Limb (tissue), 2 donors: ENCODE results near the gene COL6A2.

Experiments used
- DNase-seq, 2 donors: peaks; one replicate each; pipeline ENCODE4 v3.0.0-alpha.2; 2016; ENCODE audit errors: extremely low spot score in 2 of 2

COL6A2 gene

DNA sequence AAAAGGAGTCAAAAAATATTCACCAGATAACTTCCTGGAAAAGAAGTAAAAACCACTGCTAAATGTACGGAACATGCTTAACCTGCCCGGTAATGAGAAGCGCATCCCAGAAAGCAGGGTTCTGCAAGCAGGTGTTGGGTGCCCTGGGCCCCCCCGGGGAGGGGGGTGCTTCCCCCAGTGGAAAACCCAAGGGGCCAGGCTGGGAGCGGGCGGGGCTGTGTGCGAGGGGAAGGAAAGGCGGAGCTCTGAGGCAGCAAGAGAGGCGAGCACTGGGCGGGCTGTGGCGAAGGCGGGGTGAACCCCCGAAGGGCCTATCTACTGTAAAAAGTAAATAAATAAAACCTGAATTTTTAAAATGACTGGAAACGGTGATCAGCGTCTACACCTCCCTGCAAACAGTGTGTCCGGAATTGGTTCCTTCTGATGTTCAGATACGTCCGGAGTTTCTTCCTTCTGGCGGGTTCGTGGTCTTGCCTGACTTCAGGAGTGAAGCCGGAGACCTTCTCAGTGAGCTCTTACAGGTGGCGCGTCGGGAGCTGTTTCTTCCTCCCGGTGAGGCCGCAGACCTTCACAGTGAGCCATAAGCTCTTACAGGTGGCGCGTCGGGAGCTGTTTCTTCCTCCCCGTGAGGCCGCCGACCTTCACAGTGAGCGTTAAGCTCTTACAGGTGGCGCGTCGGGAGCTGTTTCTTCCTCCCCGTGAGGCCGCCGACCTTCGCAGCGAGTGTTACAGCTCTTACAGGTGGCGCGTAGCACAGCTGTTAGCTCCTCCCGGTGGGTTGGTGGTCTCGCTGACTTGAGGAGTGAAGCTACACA lies 44.1 kb downstream of the COL6A2 start:
- DNase-seq: no peak

DNA sequence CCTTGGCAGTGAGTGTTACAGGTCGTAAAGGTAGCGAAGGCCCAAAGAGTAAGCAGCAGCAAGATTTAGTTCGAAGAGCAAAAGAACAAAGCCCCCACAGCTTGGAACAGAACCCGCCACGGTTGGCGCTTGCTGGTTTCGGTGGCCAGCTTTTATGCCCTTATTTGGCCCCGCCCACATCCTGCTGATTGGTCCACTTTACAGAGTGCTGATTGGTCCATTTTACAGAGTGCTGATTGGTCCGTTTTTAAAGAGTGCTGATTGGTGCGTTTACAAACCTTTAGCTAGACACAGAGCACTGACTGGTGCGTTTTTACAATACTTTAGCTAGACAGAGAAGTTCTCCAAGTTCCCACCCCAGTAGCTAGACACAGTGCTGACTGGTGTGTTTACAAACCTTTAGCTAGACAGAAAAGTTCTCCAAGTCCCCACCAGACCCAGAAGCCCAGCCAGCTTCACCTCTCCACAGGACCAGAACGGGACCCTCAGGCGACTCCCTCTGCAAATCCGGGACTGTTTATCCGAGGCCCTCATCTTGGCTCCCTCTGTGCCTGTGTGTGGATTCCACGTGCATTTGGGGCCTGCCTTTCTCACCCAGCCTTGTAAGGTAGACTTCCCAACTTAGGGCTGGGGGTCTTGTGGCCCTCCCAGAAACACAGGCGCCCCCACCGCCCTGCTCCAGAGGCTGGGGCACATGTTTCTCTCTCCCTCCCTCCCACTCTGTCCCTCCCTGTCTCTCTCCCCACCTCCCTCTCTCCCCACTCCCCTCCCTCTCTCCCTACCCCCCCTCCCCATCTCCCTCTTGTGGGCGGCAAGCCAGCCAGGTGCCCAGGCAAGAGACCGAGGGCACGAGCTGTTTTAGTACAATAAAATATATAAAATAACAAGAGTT lies 44.9 kb downstream of the COL6A2 start:
- DNase-seq: no peak

DNA sequence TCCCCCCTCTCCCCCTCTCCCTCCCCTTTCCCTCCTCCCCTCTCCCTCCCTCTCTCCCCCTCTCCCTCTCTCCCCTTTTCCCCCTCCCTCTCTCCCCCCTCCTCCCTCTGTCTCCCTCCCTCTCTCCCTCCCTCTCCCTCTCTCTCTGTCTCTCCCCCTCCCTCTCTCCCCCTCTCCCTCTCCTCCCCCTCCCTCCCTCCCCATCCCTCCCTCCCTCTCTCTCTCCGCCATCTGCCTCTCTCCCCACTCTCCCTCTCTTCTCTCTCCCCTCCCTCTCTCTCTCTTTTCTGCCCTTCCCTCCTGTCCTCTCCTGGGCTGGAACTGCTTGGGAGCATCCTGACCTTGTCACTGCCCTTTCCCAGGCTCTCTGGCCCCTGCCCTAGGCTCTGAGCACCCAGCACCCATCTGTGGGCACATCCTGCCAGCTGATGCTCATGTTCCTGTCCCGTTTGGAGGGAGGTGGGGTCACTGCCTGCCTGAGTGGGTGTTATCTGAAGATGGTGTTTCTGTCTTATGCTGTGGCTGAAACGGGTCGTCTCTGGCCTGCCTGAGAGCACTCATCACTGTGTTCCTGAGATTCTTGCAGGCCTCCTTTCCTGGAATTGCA lies 46.7 kb downstream of the COL6A2 start:
- no peak for DNase-seq

DNA sequence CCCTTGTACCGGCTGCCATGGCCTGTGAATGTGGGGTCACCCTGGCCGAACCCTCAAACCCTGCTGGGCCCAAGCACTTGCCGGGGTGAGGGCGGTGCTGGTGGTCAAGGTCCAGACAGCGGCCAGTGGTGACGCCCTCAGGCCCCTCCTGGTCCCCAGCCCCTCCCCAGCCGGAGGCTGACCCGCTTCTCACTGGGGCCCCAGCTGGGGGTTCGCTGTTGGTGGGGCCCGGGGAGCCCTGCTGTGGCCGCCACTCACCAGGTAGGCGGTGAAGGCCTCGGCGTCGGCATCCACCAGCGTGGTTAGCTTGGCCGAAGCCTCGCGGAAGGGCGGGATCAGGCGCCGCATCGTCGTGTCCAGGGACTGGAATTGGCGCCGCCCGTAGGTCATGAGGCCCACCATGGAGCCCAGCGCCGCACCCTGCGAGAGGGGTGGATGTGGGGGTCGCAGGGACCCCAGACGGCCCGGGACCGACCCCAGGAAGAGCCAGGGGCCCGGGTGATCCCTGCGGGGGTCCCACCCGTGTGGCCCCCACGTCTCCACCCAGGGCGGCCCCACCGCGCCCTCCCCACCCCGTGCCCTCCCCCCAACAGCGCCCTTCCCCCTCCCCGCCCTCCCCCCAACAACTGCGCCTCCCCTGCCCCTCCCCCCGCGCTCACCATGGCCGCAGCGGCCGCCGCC lies 47.4 kb downstream of the COL6A2 start:
- DNase-seq: peak in 1 of 2 donors; percentile 24

DNA sequence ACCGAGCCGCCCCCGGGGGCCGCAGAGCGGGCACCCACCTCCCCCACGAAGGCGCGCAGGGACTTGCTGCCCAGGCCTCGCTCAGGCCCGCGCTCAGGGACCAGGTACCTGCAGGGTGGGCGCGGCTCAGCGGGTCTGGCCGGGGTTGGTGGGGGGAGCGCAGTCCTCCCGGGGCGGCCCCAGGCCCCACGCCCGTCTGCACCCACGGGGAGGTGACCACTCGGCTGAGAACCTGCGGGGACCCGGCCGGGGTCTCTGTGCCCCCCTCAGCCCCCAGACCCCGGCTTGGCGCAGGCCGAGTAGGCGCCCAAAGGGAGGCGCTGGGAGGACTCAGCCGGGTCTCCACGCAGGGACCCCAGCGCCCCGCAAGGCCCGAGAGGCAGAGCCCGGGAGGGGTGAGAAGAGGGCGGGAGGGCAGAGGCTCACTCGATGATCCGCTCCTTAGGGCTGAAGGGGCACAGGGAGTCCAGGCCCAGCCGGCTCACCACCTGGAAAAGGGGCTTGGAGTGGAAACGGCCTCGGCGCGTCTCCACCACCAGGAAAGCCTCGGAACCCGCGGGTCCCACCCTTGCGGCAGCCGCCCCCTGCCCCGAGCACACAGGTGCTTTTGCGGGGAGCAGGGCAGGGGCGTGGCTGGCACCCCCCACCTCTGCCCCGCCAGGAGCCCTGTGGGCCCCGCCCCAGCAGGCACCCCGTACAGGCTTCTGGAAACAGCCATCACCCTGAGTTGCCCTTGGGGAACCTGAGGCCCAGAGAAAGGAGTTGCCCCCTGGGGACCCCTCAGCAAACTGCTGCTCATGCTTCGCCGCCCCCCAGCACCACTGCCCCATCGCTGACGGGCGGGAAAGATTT lies 48.2 kb downstream of the COL6A2 start:
- peak in 1 of 2 donors; percentile 27 for DNase-seq

DNA sequence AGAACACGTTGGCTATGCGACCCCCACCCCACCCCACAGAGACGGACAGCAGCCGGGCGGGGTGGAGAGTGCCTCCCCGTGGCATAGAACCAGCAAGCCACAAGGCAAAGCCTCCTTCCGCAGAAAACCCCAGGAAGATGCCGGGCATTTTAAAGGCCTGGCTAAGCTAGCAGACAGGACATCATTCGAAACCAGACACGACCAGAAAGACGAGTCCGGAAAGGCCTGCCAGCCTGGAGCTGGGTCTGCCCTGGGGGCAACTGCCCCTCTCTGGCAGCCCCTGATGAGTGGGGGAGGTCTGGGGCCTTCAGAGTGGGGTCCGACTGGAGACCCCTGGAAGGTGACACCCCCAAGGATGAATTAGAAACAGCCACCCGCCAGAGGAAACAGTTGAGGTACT lies 48.9 kb downstream of the COL6A2 start:
- peak in 1 of 2 donors; percentile 22 for DNase-seq

DNA sequence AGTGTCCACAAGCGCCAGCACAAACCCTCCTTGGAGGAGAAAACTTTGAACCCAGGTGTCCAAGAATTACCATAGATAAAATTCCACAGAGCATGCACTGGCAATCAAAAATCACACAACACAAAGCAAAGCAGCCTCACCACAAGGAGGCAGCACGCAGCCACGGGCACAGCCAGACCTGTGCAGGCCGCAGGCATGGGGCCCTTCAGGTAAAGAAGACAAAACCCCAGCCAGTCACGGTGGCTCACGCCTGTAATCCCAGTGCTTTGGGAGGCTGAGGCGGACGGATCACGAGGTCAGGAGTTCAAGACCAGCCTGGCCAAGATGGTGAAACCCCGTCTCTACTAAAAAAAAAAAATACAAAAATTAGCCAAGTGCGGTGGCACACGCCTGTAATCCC lies 49.5 kb downstream of the COL6A2 start:
- peak in 1 of 2 donors; percentile 26 for DNase-seq

DNA sequence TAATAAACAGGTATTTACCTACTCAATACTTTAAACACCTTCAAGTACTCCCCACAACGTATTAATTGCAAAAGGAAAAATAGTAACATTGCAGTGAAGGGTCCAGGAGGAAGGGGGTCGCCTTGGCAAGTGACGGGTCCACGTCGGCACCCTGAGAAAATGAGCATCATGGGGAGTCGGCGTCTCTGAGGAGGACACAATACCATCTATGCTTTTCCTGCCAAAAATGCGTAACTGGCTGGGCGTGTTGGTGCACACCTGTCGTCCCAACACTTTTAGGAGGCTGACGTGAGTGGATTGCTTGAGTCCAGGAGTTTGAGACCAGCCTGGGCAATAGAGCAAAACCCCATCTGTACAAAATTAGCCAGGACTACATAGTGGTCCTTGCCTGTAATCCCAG lies 50.2 kb downstream of the COL6A2 start:
- no peak for DNase-seq

DNA sequence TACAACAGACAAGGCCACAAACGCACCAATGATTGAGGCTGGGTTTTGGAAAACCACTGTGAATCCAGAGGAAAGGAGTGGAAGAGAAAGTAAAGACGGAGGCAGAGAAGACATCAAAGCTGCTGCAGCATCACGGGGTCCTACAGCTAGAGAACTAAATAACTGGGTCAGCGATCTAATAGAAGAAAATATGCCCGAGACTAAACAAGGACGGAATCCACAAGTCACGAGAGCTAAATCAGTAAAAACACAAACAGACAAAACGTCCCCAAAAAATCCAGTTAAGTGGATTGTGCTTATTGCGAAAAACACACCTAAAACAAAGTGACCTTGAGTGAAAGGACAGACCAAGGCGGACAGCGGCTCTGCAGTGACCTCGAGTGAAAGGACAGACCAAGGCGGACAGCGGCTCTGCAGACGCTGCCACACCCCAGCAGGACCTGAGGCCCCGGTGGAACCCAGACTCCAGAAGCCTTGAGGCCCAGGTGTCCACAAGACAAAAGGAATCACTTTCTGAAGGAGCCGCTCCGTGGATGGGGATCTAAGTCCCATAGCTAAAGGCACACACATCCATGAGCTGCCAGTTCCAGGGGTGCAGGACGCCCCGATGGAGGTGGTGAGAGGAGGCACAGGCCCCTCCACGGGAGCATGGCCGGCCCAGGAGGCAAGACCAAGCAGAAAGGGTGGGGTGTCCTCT lies 51.4 kb downstream of the COL6A2 start:
- DNase-seq: no peak

DNA sequence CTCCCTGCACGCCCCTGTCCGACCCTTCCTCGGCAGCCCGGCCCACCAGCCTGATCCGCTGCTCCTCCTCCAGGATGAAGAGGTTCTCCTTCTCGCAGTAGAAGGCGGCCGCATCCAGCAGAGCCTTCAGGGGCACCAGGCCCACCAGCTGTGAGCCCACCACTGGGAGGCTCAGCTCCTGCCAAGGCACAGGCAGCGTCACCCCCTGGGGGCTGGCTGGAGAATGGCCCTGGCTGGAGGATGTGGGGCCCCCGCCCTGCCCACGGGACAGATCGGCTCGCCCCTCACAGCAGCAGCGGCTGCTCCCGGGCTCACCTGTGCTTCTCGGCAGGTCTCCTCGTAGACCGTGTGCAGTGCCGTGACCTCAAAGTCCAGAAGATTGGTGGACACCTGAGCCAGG lies 52.2 kb downstream of the COL6A2 start:
- peak in 1 of 2 donors; percentile 26 for DNase-seq

DNA sequence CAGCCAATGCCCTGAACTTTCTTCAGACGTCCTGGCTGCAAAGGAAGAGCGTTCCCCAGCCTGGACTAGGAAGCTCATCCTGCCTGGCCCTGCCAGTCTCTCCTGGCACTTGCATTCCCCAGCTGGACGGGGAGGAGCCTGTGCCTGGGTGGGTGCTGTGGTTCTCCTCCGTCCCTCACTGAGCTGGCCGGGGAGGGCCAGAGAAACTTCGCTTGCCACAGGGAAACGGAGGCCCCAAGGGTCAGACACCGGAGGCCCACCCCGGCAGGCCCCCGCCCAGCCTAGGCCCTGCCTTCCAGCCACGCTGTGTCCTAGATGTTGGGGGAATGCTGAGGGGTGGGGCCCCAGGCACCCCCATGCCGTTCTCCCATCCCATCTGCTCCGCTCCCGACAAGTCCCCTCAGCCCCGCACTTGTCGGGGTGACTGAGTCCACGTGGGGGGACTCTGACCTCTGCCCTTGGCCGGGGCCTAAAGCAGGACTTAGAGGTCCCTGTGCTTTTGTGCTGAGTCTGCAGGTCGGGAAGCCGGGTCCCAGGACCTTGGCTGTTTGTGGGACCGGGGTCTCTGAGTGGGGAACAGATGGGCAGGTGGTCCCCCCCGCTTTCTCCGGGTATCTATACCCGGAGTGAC lies 52.7 kb downstream of the COL6A2 start:
- DNase-seq: no peak

DNA sequence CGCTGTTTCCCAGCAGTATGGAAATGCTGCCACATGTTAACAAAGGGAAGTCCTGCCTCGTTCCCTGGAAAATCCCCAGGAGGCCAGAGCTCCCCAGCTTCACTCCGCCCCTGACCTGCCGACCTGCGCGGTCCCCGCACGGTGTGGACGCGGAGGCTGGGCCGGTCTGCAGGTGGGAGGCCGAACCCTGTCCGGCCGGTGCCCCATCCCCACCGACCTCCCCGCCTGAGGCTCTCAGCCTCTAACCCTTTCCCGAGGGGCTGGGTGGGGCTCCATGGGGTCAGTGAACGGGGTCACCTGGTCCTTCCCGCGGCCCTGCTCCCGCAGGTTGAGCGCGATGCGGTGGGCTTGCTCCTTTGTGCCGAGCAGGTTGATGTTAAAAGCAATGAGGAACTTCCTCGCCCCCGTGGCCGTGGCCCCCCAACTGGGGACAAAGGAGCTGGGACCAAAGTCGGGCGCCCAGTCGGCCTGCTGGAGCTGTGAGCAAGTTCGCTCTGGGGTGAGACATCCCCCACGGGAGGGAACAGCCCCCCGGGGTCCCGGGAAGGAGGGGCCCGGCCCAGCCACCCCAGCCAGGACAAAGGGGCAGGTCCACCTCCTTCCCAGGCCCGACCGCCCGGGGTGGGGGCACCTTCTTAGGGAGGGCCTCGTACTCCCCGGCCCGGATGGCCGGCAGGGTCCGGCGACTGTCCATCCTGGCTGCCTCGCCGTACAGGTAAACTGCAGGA lies 53.5 kb downstream of the COL6A2 start:
- peak in 1 of 2 donors; percentile 32 for DNase-seq

DNA sequence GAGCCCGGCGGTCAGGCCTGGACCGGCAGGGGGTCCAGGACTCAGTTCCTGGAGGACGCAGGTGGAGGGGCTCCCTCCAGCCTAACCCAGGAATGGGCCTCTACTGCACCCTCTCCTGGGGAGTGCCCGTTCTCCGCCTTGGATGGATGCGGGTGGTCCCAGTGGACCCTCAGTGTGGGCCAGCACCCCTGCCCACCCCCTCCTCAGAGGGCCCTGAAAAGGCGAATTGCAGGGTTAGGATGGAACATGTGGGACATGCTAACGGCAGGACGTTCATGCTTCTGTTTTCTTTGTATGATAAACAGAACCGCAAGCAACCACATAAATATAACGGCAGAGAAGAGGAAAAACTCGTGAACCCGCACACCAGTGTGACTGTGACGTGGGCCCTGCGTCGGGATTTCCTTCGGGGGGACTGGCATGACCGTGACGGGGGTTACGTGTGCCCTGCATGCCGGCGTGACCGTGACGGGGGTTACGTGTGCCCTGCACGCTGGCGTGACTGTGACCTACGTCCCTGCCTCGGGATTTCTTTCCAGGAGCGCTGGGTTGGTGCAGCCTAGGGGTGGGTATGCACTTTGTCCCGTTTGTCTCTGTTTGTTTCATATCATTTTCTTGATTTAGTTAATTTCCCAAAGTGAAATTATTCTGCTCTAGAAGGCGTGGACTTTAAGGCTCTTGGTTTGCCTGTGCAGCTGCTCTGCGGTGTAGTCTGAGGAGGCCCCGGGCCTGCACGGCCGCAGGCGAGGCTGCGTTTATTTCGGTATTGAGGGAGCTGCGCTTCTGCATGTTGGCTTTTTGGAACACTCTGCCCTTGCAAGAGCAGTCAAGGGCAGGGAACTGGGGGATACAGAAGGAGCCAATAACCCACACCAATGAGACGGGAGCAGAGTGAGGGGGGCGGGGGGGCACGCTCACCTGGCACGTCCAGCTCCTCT lies 54.3 kb downstream of the COL6A2 start:
- DNase-seq: peak in 1 of 2 donors; percentile 20

DNA sequence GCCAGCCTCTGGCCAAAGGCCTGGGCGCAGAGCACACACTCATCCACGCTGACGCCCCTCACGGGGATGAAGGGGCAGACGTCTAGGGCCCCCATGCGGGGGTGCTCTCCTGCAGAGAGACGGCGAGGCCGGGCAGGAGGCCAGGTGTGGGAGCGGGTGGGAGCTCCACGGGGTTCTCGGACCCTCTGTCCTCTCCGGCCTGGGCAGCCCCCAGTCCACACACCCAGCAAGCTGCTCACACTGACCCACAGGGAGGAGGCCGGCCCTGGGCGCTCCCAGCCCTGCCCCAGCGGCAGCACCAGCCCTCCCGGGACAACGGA lies 55.0 kb downstream of the COL6A2 start:
- DNase-seq: peak in 1 of 2 donors; percentile 34

DNA sequence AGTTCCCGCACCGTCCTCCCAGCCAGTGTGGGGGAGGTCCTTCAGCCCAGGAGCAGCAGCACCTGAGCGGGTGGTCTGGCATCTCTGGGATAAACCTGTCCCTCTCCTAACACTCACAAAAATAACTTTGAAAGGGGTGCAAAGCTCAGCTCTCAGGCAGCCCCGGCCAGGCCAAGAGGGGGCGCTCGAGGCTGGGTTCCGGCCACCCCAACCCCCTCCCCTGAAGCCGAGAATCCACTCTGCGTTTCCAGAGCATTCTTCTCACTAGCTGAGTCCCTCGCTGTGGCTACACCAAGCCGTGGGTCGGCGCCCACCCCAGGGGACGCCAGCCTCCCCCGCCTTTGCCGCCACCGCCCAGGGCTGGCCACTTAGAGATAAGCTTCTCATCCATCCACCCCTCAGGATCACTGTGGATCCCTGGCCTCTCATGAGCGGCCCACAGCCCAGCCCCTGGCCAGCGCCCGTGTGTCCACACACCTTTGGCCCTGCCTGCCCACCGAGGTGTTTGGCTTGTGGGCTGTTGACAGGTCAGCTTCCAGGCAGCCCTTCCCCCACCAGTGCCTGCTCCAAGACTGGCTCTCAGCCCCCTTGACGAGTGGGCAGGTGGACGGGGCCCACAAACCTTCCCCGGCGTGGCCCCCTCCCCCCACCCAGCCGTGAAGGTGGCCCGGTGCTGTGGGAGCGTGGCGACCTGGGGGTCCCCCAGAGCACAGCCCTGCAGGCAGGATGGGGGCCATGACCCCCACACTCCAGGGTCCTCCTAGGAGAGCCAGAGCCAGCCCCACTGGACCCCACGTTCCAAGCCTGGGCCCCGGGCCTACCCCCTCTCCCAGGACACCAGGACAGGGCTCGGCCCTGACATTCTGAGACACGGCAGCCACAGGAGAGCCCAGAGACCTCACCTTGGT lies 55.6 kb downstream of the COL6A2 start:
- peak; percentile 32 to 63 for DNase-seq

DNA sequence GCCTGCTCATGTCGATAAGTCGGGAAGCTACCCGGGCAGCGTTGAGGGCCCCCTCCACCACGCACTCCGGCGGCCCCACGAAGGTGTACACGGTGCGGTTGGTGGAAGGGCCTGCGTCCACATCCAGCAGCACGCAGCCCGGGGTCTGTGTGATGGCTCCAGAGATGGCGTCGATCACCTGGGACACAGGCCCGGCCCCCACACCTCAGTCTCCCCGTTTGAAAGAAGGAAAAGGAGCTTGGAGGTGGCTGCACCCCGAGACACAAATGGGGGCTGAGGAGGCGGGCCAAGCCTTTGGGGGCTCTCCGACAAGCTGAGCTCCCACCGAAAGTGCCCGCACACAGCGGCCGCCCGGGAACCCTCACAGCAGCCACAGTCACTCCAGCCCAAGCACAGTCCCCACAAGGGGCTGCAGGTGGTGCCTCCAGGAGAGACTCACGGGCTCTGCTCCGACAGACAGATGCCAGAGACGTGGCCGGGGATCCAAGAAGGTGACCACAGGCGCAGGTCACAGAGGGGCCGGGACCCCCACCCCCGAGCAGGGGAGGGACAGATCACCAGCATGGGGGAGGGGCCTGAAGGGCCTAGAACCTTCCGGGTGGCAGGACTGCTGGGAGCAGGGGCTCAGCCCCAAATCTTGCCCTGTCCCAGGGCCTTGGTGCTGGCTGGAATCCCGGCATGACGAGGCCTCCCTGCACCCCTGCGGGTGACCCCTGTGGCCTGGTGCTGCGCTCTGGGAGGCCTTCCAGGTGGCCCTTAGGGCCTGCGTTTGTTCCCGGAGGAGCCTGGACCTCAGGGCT lies 56.4 kb downstream of the COL6A2 start:
- no peak for DNase-seq
